Fibroblast of mammary gland (primary cell): Measurements from ENCODE around the gene CALM1.

ENCODE experiments used
- DNase-seq: peaks from one replicate; pipeline ENCODE4 v3.0.0-alpha.2; 2010; ENCODE audit warnings: low read depth
- H3K4me3 ChIP-seq: 2 replicates; pipeline ENCODE4 v1.5.1; 2011; ENCODE audit warnings: low read depth, mild to moderate bottlenecking, low read length, moderate library complexity; ENCODE audit not compliant: control insufficient read depth
- CTCF ChIP-seq: conservative IDR thresholded peaks from 2 replicates; pipeline ENCODE4 v1.5.1; 2011; ENCODE audit warnings: low read depth, low read length, inconsistent platforms; ENCODE audit not compliant: control insufficient read depth, insufficient read depth

Gene CALM1

GRCh38 chr14:90419200-90419599 lies 22.4 kb downstream of the CALM1 start:
- H3K4me3 ChIP-seq = no peak overlapping the region
- DNase-seq = peak; percentile 96
- TF ChIP-seq CTCF = no peak

GRCh38 chr14:90421001-90421631 lies 24.3 kb downstream of the CALM1 start:
- DNase-seq = no peak
- H3K4me3 ChIP-seq = no peak overlapping the region
- TF ChIP-seq CTCF = no peak

GRCh38 chr14:90421632-90422020 lies 24.8 kb downstream of the CALM1 start:
- no peak overlapping the region for H3K4me3 ChIP-seq
- TF ChIP-seq CTCF = no peak

GRCh38 chr14:90423166-90423565 lies 26.3 kb downstream of the CALM1 start:
- no peak for TF ChIP-seq CTCF
- DNase-seq = no peak
- no peak overlapping the region for H3K4me3 ChIP-seq

More at GRCh38 chr14:90421632-90422020, 24.8 kb downstream of the CALM1 start:
- DNase-seq = no peak

GRCh38 chr14:90424075-90424474 lies 27.2 kb downstream of the CALM1 start:
- no peak for TF ChIP-seq CTCF
- H3K4me3 ChIP-seq = no peak overlapping the region
- DNase-seq = no peak

GRCh38 chr14:90424686-90425372 lies 28.0 kb downstream of the CALM1 start:
- no peak for DNase-seq
- H3K4me3 ChIP-seq = no peak overlapping the region
- no peak for TF ChIP-seq CTCF
